Endometrium (tissue), 2 donors: ENCODE measurements around the gene NELFA.
"Not testable (repeated sequence)": the region's sequence is repeated elsewhere in the genome, so short reads cannot be mapped to it uniquely, and the experiment has no call there.

Source experiments
- FAIRE-seq: peaks from 2 replicates; lab custom pipeline; 2012; peaks lifted over from hg19 to GRCh38; lab: Jason Lieb, UNC
- donor health status: control.
- donor health status: control.

NELFA gene

DNA sequence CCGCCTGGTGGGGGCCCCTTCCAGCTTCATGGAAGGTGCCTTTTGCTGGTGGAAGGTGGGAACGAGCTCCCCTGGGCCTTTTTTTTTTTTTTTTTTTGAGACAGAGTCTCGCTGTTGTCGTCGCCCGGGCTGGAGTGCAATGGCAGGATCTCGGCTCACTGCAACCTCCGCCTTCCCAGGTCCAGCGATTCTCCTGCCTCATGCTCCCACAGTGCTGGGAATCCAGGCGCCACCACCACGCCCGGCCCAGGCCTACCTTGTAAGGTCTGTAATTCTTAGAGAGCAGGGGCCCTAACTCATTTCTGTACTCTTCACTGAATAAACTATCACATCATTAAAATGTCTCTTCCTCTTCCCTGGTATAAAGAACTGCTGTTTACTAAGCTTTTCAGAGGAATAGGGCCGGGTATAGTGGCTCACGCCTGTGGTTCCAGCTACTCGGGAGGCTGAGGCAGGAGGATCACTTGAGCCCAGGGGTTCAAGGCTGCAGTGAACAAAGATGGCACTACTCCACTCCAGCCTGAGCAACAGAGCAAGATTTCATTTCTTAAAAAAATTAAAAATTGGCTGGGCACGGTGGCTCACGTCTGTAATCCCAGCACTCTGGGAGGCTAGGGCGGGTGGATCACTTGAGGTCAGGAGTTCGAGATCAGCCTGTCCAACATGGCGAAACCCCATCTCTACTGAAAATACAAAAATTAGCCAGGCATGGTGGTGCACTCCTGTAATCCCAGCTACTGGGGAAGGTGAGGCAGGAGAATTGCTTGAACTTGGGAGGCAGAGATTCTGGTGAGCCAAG, 14.9 kb downstream of the NELFA start:
- not testable (repeated sequence) for FAIRE-seq

DNA sequence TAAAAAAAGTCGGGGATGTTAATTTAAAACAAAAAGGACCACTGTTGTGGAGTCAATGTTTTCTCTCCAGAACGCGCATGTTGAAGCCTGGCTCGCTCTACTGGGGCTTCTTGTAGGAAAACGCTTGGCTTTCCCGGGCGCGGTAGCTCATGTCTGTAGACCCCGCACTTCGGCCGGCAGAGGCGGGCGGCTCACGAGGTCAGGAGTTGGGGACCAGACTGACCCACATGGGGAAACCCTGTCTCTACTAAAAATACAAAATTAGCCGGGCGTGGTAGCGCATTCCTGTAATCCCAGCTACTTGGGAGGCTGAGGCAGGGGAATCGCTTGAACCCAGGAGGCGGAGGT, 15.6 kb downstream of the NELFA start:
- FAIRE-seq = no peak

DNA sequence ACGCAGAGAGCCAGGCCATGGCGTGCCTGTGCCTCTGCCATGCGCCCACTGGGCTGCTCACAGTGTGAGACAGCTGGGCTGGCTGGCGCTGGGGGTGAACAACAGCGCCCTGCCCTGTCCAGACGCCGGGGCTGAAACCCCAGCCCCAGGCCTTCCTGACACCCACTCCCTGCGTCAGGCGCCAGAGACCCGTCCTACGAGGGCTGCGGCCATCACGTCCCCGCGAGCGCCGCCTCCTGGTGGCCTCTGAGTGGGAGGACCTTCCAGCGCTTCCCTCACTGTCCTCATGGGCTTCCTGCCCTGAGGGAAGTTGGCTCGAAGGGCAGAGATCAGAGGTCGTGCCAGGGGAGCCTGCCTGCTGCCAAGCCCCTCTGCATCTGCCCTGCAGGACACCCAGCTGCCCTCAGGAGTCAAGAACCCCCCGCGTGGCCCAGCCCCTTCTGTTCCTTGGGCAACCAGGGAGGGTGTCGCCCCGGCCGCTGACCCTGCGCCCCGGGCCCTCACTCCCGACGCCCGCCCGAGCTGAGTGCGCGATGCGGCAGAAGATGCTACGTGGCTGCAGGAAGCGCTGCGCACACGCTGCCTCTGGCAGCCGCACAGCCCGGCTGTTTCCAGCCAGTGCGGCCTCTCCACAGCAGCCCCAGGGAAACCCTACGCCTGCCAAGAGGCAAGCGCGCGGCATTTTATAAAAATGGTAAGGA, 16.2 kb downstream of the NELFA start:
- no peak for FAIRE-seq

DNA sequence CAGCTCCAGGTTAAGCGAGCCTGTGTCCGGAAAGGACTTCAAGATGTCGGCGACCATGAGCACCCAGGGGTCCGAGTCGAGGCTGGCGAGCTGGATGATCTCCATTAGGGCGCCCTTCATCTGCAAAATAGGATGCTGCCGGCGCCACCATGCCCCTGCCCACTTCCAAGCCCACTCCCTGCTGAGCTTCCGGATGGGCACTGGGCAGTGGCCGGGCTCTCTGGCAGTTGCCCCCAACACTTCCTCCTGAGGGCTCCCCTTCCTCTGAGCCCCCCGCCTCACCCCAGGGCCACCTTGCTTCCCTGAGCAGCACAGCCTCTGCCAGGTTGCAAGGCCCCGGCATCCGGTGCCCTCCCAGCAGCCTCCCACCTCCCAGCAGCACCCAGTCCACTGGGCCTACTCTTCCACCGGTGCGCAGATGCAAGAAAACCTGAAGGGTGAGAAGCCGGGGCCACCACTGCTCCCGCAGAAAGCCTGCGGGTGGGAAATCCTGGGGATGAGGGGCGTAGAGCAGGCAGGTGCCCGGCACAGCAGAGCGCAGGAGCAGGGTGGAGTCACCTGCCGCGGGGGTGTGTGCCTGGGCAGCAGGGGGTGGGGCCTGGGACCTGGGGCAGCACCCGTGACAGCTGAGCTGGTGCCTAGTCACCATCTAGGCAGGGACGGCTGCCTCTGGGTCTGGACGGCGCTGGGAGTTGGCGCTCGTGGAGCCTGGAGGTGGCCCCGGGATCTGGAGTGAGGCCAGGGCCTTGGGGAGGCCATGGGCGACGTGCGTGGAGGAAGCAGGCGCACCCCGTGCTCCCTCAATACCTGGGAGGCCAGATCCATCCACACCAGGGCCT, 17.0 kb downstream of the NELFA start:
- FAIRE-seq = no peak

DNA sequence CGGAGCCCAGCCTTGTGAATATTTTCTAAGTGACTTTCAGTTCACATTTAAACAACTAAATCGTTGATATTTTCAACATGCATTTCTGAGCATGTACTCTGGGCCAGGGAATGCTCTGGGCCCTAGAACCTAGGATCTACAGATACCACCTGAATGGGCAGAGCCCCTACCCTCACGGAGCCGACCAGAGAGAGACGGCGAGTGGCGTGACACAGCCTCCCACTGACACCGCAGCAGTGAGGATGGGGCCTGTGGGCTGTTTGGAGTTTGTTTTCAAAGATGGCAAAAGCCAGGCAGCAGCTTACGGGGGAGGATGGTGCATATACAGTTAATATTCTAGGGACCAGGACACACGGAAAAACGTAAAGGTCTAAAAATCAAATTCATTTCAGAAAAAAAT, 17.7 kb downstream of the NELFA start:
- FAIRE-seq = no peak

DNA sequence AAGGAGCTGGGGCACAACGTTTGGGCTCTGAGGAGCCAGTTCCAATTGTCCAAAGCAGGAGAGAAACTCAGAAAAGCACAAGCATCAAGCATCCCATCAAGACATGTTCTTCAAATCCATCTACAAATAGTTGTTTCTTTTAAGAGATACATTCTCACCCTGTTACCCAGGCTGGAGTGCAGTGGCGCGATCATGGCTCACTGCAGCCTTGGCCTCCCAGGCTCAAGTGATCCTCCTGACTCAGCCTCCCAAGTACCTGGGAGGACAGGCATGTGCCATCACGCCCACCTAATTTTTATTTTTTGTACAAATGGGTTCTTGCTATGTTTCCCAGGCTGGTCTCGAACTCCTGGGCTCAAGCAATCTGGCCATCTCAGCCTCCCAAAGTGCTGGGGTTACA, 18.1 kb downstream of the NELFA start:
- no peak for FAIRE-seq

DNA sequence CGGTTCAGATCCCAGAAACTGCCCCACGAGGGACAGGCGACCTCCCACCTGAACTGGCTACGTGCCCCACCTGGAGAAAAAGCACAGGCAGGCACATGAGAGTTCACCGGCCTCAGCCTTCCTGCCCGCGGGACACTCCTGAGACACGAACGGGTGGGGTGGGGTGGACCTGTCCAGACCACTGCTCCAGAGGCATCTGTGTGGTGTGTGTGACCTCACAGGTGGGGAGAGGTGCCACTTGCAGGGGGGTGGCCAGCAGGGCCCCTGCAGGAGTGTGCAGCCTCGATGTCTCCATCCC, 18.5 kb downstream of the NELFA start:
- FAIRE-seq = no peak

DNA sequence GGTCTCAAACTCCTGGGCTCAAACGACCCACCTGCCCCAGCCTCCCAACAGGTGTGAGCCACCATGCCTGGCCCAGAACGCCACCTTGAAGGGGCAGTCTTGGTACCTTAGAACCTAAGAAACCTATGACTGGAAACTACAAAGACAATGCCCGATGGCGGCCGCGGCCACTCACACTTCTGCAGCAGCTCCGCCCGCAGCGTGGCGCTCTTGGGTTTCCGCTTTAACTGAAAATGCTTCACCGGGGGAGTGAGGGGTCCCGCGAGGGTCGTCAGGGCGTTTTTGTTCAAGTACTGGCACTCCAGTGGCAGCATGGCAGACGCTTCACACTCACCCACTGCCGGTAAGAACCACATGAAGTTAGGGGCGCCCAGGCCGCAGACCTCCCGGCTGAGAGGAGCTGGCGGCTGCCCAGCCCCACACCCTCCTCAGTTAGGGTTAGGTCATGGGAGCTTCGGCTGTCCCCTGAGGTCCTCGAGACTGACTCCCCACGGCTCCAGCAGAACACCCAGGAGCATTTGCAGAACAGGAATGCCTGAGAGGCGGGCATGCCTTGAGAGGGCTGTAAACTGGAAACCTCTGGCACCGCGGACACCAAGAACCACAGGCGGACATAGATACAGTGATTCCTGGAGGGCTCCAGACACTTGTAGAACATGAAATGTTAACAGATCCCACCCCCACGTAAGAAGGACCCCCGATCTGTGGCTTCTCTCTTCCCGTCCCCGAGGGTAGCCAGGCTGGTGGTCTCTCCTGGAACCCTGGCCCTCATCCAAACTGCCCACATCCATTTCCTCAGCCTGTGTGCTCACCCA, 19.0 kb downstream of the NELFA start:
- FAIRE-seq = no peak

DNA sequence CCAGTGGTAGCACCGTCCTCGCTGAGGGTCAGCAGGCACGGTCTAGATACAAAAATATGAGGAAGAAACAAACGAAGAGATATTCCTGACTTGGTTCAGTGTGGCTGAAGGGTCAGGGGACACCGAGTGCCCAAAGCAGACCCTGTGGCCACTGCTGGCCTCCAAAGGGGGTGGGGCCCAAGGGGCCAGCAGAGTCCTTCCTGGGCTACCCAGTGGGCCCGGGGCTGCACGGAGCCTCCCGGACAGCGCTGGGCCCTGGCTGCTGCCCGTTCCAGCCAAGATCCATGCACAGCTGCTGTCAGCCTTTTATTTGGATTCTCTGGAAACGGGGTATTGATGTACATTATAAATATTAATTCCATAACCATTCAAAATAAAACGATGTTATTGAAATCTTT, 20.4 kb downstream of the NELFA start:
- FAIRE-seq = no peak

DNA sequence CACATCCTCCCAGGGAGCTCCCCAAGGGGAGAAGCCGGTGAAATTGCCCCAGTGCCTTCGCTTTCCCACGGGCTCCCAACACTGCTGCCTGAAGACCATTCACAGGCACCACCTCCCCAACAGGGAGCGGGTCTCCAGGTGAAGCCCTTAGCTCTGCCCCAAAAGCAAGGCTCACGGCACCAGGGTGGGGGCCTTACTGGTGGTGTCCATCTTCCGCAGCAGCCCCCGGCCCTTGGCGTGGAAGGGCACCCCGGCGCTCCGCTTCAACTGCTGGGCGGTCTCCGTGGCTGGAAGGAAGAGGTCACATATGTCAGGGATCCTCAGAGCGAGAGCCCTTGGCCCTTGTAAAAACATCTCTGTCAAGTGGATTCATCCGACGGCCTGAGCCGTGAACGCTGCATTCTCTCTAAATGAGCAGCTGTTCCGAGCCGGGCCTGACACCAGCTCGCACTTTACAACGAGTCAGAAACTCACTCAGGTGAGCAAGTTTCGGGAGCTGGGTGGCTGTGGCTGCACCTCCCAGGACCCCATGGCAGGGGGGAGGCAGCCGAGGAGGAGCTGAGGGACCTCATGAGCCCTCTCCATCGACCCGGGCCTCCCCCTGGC, 20.9 kb downstream of the NELFA start:
- no peak for FAIRE-seq

DNA sequence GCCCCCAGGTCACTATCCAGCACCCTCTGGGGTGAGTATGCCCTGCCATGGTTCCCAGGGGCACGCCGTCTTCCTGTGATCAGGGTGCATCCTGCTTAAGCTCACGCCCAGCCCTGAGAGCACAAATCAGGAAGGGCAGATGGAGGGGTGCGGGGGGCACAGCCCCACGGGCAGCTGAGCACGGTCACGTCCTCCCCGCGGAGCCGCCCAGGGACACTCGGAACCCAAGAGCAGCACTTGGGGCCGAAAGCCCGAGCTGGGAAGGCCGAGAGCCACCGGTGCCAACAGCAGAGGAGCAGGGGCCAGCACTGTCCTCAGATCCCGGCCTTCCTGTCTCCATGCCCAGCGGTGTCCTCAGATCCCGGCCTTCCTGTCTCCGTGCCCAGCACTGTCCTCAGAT, 21.5 kb downstream of the NELFA start:
- FAIRE-seq = no peak

DNA sequence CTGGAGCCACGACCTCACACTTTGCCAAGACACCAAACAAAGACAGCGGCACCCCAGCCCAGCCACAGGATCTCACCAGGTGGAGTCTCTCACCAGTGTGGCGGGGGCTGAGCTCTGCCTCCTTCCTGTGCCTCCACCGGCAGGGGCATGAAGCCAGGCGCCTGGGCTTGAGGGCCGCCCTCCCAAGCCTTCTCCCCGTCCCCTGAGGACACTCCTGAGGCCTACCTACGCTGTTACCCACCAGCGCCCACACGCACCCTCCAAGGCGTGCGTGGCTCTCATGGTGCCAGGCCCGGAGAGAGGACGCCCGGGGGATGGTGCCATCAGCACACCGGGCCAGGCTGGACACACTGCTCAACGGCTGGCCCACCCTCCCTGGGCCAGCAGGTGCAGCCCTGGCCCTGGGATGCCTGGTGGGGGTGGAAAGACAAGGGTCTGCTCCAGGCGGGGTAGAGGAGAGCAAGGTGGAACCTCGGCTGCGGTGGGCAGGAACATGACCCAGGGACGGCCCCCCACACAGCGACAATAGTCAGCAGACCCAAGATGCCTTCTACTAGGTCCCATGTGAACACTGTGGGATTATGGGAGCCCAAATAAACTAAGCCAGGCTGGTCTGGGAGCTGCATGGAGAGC, 22.1 kb downstream of the NELFA start:
- no peak for FAIRE-seq

DNA sequence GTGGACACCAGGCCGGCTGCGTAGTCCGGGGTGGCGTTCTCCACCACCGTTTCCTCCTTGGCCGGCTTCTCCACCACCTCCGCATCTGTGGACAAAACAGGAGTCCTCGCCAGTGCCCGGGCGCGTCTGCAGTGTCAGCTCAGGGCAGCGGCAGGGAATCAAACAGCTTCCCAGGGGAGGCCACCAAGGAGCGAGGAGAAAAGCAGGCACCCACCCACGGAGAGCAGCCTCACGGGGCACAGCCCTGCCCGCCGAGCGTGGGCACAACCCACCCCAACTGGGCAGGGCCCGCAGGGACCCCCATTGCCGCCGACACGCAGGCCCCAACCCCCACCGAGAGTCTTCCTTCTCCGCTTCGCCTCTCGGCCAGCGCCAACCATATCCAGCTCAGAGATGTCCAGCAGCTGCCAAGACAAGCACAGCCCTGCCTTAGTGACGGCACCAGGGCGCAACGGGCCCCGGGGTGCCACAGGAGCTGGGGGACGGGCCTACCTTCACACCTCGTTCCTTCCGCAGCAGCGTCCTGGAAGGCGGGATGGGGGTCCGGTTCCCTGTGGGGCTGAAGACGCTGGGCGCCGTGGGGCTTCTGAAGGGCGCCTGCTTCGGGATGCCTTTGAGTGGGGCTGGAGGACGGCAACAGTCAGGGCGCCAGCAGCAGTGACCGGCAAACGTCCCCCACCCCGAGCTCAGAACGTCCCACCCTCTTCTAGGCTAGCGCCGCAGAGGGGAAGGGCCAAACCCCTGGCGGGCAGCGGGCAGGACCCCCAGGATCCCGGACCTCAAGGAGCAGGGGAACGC, 22.8 kb downstream of the NELFA start:
- FAIRE-seq = no peak

DNA sequence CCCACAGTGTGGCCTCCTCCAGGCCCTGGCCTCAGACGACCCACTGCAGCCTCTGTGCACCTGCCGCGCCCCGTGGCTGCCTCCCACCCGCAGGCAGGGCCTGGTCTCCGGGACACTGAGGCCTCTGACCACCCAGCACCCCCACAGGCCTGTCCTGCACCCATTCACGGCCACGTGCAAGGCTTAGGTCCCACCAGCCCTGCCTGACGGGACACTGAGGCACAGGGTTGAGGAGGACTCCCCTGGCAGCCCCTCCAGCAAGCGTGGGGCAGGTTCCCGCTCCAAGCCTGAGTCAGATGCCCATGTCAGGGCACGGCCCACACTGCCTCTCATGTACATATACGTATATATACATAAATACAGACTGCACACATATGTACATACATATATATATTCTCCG, 23.5 kb downstream of the NELFA start:
- FAIRE-seq = no peak

DNA sequence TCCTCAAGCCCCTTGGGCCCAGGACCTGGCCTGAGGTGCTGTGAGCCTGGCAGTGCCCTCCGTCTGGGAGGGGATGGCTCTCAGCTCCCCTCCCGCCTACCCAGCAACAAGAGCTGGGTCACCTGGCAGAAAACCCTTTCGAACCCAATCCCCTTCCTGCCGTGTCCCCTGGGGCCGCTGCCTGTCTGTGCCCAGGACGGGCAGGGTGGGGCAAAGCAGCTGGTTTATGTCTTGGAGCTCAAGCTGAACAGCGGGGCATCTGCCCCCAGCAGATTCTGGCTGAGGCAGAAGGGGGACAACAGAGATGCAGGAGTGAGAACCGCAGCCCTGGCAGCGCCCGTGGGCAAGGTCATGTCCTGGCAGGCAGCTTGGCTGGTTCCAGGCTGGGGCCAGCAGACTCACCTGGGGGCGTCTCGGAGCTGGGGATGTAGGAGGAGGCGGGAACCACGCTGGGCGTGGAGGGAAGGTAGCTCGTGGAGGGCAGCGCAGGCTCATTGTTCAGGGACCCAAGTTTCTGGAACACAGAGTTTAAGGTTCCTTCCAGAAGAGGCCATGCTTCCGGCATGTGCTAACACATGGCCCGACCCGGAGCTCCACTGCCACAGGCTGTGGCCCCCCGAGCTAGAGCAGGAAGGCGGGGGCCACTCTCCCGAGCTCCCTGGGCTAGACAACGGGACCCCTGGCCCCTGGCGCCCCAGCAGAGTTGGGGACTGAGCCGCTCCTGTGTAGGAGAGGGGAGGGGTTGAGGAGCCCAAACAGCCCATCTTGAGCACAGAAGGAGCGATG, 24.2 kb downstream of the NELFA start:
- FAIRE-seq = no peak

DNA sequence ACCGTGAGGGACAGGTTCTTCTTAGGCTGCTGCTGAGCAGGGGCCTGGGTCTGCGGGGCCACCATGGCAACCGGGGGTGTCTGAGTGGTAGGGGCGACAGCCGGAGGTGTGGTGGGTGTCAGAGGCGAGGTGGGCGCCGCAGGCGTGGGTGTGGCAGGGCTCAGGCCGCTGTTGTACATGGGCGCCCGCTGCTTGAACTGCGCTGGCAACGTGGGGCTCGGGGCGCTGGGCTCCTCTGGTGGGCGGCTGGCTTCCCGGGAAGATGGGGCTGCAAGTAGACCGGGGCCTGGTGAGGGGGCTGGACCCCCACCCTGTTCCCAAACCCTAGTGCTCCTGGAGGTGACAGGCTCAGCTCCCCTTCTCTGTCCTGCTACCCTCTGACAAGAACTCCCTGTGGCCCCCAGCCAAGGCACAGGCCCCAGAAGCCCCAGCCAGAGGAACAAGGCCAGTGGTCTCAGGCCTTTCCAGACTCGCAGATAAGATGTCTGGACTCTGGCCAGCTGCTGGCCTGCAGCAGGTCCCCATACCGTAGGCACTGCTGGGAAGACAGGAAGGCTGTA, 24.8 kb downstream of the NELFA start:
- FAIRE-seq = no peak

DNA sequence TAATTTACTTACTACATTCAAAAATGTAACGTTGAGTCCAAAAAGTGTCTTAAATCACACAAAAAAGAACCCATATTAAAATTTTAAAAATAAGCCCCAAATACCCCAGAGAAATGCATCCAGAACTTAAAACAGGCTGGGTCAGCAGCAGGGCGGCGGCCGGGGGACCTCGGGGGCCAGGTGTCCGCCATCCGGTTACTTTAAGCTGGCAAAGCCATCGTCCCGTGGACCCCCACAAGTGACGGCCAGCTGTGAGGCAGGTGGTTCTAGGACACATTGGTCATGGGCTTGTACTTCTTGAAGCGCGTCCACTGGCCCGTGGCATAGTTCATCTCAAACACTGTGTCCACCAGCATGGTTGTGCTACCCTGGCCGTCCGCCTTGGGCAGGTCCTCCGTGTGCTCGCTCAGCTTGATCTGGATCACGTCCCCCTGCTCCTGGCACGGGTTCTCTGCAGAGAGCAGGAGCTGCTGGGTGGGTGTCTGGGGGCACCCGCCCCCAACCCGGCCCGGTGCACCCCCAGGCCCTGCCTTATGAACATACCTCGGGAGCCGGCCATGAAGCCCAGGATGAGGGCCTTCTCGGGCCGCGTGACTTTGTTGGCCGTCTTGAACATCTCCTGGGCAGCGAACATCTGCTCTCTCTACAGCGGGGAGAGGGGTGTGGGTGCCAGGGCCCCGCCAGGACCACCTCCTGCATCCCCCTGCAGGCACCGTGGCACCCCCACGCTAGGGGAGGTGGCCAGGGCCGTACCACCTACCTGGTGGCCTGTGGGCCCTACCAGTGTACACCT, 25.5 kb downstream of the NELFA start:
- no peak for FAIRE-seq
